ENCODE data around the gene FAM20B. TPM values are rescaled to one million over a fixed set of nuclear protein-coding genes. Genes with fewer than 3 reads are reported as not detected.

The FAM20B gene
- total and polyA plus RNA-seq, 2 experiments from 2014 or later = 5.3 to 22.5 TPM

GRCh38 chr1:179007233-179007632, 18.5 kb upstream of the FAM20B start:
- Mint-ChIP-seq H3K27ac (no peak overlapping the region), H3K27me3 (ENCODE audit: insufficient read depth, low read depth, poor library complexity) (peaks cover 1% of the 10 kb centered on the region), H3K9me3 (no peaks in the 10 kb centered on the region), H3K4me1 (peaks cover 3% of the 10 kb centered on the region; the same call in 2 of the 3 replicates), H3K36me3 (ENCODE audit: low read depth) (no peaks in the 10 kb centered on the region), H3K4me3 (no peak overlapping the region)
- H3K4me3 ChIP-seq = no peak overlapping the region
- H3K79me2 ChIP-seq (replicated peaks; ENCODE audit: insufficient read depth) = no peaks in the 10 kb centered on the region
- ATAC-seq (no peak), DNase-seq (ENCODE audit: low spot score) (no peak)
- no peak overlapping the region for H3K4me2 ChIP-seq
- no peak overlapping the region for H2AFZ ChIP-seq
- no peak overlapping the region for H3K27ac ChIP-seq (ENCODE audit: low read depth)
- no peaks in the 10 kb centered on the region for H3K36me3 ChIP-seq (ENCODE audit: insufficient read depth)
- no peaks in the 10 kb centered on the region for H3F3A ChIP-seq (replicated peaks; ENCODE audit: low read depth)
- TF ChIP-seq CREB1 (CRISPR knock-in tag; IDR thresholded peaks at IDR 0.05; ENCODE audit: low read depth) (no peak), CTCF (conservative IDR thresholded peaks at IDR 0.05; ENCODE audit: low read depth in 2 of 2) (no peak), JUNB (IDR thresholded peaks at IDR 0.05; ENCODE audit: unreplicated experiment) (no peak), POLR2AphosphoS5 (IDR thresholded peaks at IDR 0.05; ENCODE audit: low read depth) (no peak), ZNF114 (CRISPR knock-in tag; IDR thresholded peaks at IDR 0.05) (no peak), REST (IDR thresholded peaks at IDR 0.05; ENCODE audit: unreplicated experiment) (no peak)
- H3K27me3 ChIP-seq (ENCODE audit: insufficient read depth) = no peaks in the 10 kb centered on the region
- no peaks in the 10 kb centered on the region for H3K9me2 ChIP-seq (ENCODE audit: insufficient read depth)
- H3K4me1 ChIP-seq (ENCODE audit: insufficient read depth) = peaks cover 4% of the 10 kb centered on the region; the same call in 1 of the 2 replicates
- no peaks in the 10 kb centered on the region for H4K20me1 ChIP-seq (replicated peaks; ENCODE audit: insufficient read depth)

GRCh38 chr1:179010671-179011070, 15.0 kb upstream of the FAM20B start:
- Mint-ChIP-seq H3K9me3 (no peaks in the 10 kb centered on the region), H3K36me3 (ENCODE audit: low read depth) (no peaks in the 10 kb centered on the region), H3K4me1 (no peaks in the 10 kb centered on the region; the same call in 2 of the 3 replicates), H3K27me3 (ENCODE audit: insufficient read depth, low read depth, poor library complexity) (no peaks in the 10 kb centered on the region), H3K27ac (no peak overlapping the region), H3K4me3 (no peak overlapping the region)
- Histone ChIP-seq H3K4me2 (no peak overlapping the region), H4K20me1 (replicated peaks; ENCODE audit: insufficient read depth) (no peaks in the 10 kb centered on the region), H2AFZ (no peak overlapping the region), H3F3A (replicated peaks; ENCODE audit: low read depth) (no peaks in the 10 kb centered on the region), H3K4me3 (no peak overlapping the region), H3K4me1 (ENCODE audit: insufficient read depth) (no peaks in the 10 kb centered on the region), H3K27me3 (ENCODE audit: insufficient read depth) (no peaks in the 10 kb centered on the region), H3K27ac (ENCODE audit: low read depth) (no peak overlapping the region), H3K79me2 (replicated peaks; ENCODE audit: insufficient read depth) (no peaks in the 10 kb centered on the region), H3K36me3 (ENCODE audit: insufficient read depth) (no peaks in the 10 kb centered on the region), H3K9me2 (ENCODE audit: insufficient read depth) (no peaks in the 10 kb centered on the region; the same call in 1 of the 2 replicates)
- DNase-seq (ENCODE audit: low spot score) (no peak), ATAC-seq (no peak)
- TF ChIP-seq NANOG (IDR thresholded peaks at IDR 0.05; ENCODE audit: borderline replicate concordance) = no peak
- TF ChIP-seq ZNF114 (CRISPR knock-in tag; IDR thresholded peaks at IDR 0.05) = no peak
- TF ChIP-seq EZH2 (IDR thresholded peaks at IDR 0.05; ENCODE audit: low read depth, unreplicated experiment) = no peak
- no peak for TF ChIP-seq ZNF331 (CRISPR knock-in tag; IDR thresholded peaks at IDR 0.05; ENCODE audit: low read depth)
- TF ChIP-seq EZH2phosphoT487 (IDR thresholded peaks at IDR 0.05; ENCODE audit: unreplicated experiment) = no peak
- no peak for TF ChIP-seq CREB1 (CRISPR knock-in tag; IDR thresholded peaks at IDR 0.05; ENCODE audit: low read depth)
- no peak for TF ChIP-seq ZNF462 (CRISPR knock-in tag; IDR thresholded peaks at IDR 0.05)

All from GM23338 (cell line).